Cardiac septum (tissue), 1 donor: ENCODE data around the gene PTPRM. TPM values are rescaled to one million over a fixed set of nuclear protein-coding genes. Genes with fewer than 3 reads are reported as not detected.

Experiments used
- DNase-seq: peaks from one replicate; pipeline ENCODE4 v3.0.0-alpha.2; 2020; ENCODE audit warnings: low spot score
- intact Hi-C: fragments of 100-400 bp; cut with DNase I; formaldehyde crosslinking; loops from one replicate; pipeline ENCODE4 v1.14.0; 2022
- total RNA-seq: library from RNA; stranded (reverse); fragmentation: NEBNext Ultra II Directional; extraction: Animal tissue kit (Norgen Biotek cat#: 25700); gene quantifications from one replicate; pipeline ENCODE4 v1.2.1, GENCODE V29; 2021
- donor health status: DM: no; HTN: no; CAD: no.

The PTPRM gene
- total RNA-seq, 1 donor from 2014 or later: 132 TPM

GRCh38 chr18:7855028-7855427 lies 287.9 kb downstream of the PTPRM start:
- intact Hi-C loops: no loop called here
- no peak for DNase-seq

- no peak for DNase-seq
- intact Hi-C loops: no loop called here
Measured at GRCh38 chr18:7855671-7856070, 288.6 kb downstream of the PTPRM start.

DNA sequence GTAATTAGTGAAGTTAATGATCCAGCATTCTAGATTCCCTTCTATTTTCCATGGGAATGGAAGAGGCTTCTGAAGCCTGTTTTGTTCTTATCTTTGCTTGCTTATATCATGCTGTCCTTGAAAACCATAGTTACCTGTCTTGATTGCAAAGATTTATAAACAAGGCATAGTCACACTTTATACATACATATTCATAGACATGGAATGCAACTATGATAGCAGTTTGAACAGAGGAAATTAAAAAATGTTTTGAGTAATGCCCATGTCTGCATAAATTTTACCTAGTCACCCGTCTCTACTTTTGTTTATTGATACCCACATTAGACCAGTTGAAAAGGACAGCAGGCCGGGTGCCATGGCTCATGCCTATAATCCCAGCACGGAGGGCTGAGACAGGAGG lies 289.0 kb downstream of the PTPRM start:
- intact Hi-C loops: no loop called here
- no peak for DNase-seq

DNA sequence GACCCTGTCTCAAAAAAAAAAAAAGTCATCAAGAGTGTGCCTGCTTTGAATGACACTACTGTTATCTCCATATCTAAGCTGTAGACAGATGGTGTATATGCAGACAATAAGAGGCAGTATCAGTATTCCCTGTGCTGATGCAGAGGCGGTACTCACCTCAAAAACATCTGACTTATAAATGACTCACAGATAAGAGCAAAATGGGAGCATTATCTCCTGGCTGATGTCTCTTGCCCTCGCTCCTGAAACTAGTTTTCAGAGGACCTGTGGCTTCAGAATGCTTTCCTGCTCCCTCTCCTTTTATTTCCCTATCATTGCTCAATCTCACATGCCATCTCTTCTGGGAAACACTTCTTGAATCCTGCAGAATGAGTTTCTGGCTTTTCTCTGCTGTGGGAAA lies 289.6 kb downstream of the PTPRM start:
- intact Hi-C loops: no loop called here
- DNase-seq: no peak

DNA sequence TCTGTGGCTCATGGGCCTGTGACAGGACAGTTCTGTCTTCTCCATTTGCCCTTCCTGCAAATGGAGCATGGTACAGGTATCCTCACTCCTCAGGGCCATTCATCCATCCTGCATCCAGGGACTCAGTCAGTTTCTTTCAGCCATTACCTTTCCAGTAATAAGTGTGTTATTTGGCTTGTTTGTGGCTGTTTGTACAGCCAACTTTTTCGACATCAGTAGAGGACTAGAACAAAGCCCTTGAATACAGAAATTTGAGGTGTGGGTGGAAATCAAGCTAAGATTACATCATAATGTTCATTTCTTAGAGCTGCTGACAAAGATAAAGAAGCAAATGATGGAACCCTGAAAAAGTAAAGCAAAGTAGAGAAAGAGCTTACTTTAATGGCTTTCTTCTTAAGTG lies 290.4 kb downstream of the PTPRM start:
- DNase-seq: no peak
- intact Hi-C loops: no loop called here

DNA sequence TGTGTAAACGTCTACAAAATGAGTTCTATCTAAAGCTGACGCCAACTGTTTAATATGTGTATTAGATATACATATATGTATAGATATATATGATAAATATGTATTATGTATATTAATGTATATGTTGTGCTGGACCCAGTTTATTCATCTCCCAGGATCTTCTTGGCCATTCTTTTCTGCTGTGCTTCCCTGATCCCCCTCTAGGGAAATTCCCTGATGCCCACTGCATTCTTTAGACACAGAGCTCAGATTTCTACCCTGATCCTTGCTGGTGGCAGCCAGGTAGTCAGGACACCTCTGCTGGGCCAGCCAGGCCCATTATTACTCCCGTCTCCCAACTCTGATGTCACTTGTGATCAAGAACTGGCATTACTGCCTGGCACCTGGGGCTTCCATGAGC lies 292.0 kb downstream of the PTPRM start:
- DNase-seq: no peak
- intact Hi-C loops: no loop called here

GRCh38 chr18:7870266-7870665 lies 303.1 kb downstream of the PTPRM start:
- intact Hi-C loops: no loop called here
- DNase-seq: no peak

- DNase-seq: no peak
- intact Hi-C loops: no loop called here
Measured at GRCh38 chr18:7870855-7871254, 303.7 kb downstream of the PTPRM start.

DNA sequence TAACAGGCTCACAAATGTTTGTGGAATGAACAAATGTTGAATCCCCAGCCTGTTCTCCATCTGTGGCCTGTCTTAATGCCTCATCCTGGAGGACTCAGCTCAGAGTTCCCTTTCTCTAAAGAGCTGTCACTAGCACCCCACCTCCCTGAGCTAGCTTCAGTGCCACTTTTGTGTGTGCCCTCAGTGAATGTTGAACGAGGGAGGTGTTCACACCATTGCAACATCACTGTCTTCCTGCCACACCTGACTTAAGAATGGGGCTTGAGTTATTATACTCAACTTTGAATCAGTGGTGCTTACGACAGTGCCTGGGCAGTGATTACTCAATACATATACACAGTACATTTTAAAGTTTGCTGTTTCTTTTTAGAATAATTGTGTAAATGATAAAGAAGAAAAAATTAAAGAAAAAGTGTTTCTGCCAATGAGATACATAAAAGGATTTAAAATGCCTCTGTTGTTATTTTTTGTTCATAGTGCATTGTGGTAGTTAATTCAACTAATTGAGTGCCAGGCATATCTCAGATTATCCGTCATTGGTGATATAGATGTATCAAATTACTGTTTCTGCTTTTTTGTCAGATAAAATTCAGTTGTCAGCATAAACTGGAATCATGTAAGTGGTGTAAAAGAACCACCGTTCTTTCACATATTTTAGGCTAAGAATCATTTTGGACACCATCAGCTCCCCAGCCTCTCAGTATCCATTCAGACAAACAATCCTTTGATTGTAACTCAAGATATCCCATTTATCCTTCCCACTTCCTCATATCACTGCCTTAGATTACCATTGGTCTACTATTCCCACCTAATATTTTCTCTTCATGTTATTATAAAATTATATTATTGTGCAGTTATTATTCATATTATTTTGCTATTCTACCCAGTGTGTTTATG lies 304.7 kb downstream of the PTPRM start:
- no peak for DNase-seq
- intact Hi-C loops: no loop called here

DNA sequence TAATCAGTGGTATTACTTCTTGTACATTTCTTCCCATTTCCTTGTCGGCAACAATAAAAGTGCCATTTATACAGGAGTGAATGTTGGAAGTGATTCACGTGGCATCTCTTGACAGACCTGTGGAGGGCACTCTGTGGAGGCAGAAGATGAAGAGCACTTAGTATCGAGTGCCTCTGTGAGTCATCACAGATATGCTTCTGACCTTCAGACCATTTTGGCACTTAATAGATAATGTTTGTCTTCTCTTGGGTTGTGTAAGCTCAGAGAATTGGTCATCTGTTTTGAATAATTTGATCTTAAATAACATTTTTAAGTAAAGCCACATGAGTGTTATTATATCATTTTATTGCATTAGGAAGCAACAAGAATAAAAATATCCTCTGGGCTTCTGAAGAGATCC lies 305.5 kb downstream of the PTPRM start:
- DNase-seq: no peak
- intact Hi-C loops: no loop called here

DNA sequence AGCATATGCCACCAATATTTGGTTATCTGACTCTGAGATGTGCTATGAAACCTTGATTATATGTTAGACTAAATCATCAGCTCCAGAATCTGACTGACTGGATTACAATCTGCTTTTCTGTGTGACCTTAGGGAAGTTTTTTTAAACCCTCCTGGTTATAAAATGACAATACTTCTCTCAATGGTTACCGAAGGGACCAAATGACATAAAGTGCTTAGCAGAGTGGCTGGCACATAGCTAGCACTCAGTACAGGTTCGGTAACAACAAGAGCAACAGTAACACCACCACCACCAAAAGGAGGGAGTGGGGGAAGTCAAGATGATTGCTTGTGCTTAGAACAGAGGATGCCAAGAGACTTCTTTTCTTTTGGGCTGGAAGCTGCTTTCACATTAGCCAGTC lies 306.2 kb downstream of the PTPRM start:
- DNase-seq: no peak
- intact Hi-C loops: no loop called here

- DNase-seq: no peak
- intact Hi-C loops: no loop called here
Measured at GRCh38 chr18:7876354-7877104, 309.4 kb downstream of the PTPRM start.

- DNase-seq: no peak
- intact Hi-C loops: no loop called here
Measured at GRCh38 chr18:7877609-7878008, 310.5 kb downstream of the PTPRM start.

- no peak for DNase-seq
- intact Hi-C loops: no loop called here
Measured at GRCh38 chr18:7878265-7879211, 311.4 kb downstream of the PTPRM start.

- intact Hi-C loops: no loop called here
Measured at GRCh38 chr18:7879717-7880116, 312.6 kb downstream of the PTPRM start.

GRCh38 chr18:7885865-7886264 lies 318.7 kb downstream of the PTPRM start:
- intact Hi-C loops: no loop called here
- no peak for DNase-seq

More at GRCh38 chr18:7879717-7880116, 312.6 kb downstream of the PTPRM start:
- no peak for DNase-seq

GRCh38 chr18:7886436-7886835 lies 319.3 kb downstream of the PTPRM start:
- intact Hi-C loops: no loop called here
- DNase-seq: no peak

GRCh38 chr18:7889515-7889914 lies 322.4 kb downstream of the PTPRM start:
- DNase-seq: no peak
- intact Hi-C loops: no loop called here

DNA sequence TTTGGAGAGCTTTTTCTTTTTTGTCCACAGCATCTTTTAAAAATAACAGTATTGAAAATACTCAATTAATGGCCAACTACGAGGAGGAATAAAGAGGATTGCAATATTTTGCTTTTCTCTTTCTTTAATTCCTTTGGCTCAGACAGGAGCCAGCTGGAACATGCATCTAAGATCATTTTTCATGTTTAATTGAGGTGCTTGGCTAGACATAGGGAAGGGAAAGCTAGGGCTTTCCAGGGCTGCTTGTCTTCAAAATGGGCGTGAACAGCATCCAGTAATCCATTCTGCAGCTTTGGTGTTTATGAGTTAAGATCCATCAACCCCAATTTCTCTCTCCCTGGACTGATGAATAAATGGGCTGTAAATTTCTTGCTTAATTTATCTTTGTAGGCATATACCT lies 323.0 kb downstream of the PTPRM start:
- no peak for DNase-seq
- intact Hi-C loops: no loop called here

- no peak for DNase-seq
- intact Hi-C loops: no loop called here
Measured at GRCh38 chr18:7892556-7892955, 325.4 kb downstream of the PTPRM start.
